Endodermal cell (in vitro differentiated cells): Measurements from ENCODE around the gene ADGRB2. TPM values are rescaled to one million over a fixed set of nuclear protein-coding genes. Genes with fewer than 3 reads are reported as not detected.

ENCODE experiments used
- DNase-seq: peaks from one replicate; pipeline ENCODE4 v3.0.0-alpha.2; 2017
- H3K27ac ChIP-seq: 2 replicates; pipeline ENCODE4 v1.5.1; 2013; ENCODE audit warnings: mild to moderate bottlenecking, low read depth, low read length, moderate library complexity
- H3K27me3 ChIP-seq: 2 replicates; pipeline ENCODE4 v1.6.1; 2013; ENCODE audit warnings: mild to moderate bottlenecking, low read length, moderate library complexity; ENCODE audit not compliant: insufficient read depth, control insufficient read depth, poor library complexity, severe bottlenecking
- H3K36me3 ChIP-seq: 2 replicates; pipeline ENCODE4 v1.7.0; 2013; ENCODE audit warnings: mild to moderate bottlenecking, low read length, moderate library complexity; ENCODE audit not compliant: control insufficient read depth, insufficient read depth
- H3K4me1 ChIP-seq: one replicate; pipeline ENCODE4 v1.7.0; 2013; ENCODE audit warnings: low read length; ENCODE audit not compliant: control insufficient read depth, insufficient read depth
- H3K4me3 ChIP-seq: 2 replicates; pipeline ENCODE4 v1.5.1; 2013; ENCODE audit warnings: mild to moderate bottlenecking, low read length, moderate library complexity
- H3K9ac ChIP-seq: 2 replicates; pipeline ENCODE4 v1.6.1; 2013; ENCODE audit warnings: mild to moderate bottlenecking, low read length, moderate library complexity; ENCODE audit not compliant: poor library complexity, severe bottlenecking; ENCODE audit errors: extremely low read depth
- H3K9me3 ChIP-seq: 2 replicates; pipeline ENCODE4 v1.6.1; 2013; ENCODE audit warnings: mild to moderate bottlenecking, low read length, moderate library complexity; ENCODE audit not compliant: control insufficient read depth
- H3K27ac Mint-ChIP-seq: 2 replicates; pipeline ENCODE4 v1.8.0; 2020; ENCODE audit warnings: mixed read lengths
- H3K27me3 Mint-ChIP-seq: 2 replicates; pipeline ENCODE4 v1.8.0; 2021; ENCODE audit warnings: mild to moderate bottlenecking, mixed read lengths; ENCODE audit not compliant: insufficient read depth
- H3K36me3 Mint-ChIP-seq: 2 replicates; pipeline ENCODE4 v1.8.0; 2020; ENCODE audit warnings: low read depth, mixed read lengths
- H3K4me1 Mint-ChIP-seq: 2 replicates; pipeline ENCODE4 v1.8.0; 2020; ENCODE audit warnings: mixed read lengths
- H3K4me3 Mint-ChIP-seq: 2 replicates; pipeline ENCODE4 v1.8.0; 2020; ENCODE audit warnings: mild to moderate bottlenecking, moderate library complexity, mixed read lengths
- H3K9me3 Mint-ChIP-seq: 2 replicates; pipeline ENCODE4 v1.8.0; 2020; ENCODE audit warnings: mild to moderate bottlenecking, mixed read lengths
- WGBS, 2 experiments: methylation state at CpG; one replicate each; pipeline versions ENCODE4 v1.1.5 to v1.1.7; 2013; ENCODE audit warnings: missing lambda C conversion rate in 2 of 2, mixed read lengths in 1 of 2; ENCODE audit not compliant: insufficient coverage in 1 of 2, insufficient read length in 1 of 2; 5-methylcytosine and 5-hydroxymethylcytosine counted together
- total RNA-seq, 2 donors: library from RNA; stranded (reverse); fragmentation: NEBNext Ultra II Directional in 1 of 2; extraction: Animal tissue kit (Norgen Biotek cat#: 25700) in 1 of 2; gene quantifications; 2 replicates in 1 of 2; 3 replicates in 1 of 2; pipeline ENCODE4 v1.2.1, GENCODE V29; 2021
- TF ChIP-seq, protein P1 (sequence below): fragments of 200-600 bp; sonication (generic); conservative IDR thresholded peaks from 2 replicates; pipeline ENCODE4 v1.5.0; 2021; ENCODE audit warnings: antibody characterized with exemption, mild to moderate bottlenecking

ADGRB2 gene
- total RNA-seq, 2 donors from 2014 or later: 13.1 to 22.7 TPM

DNA sequence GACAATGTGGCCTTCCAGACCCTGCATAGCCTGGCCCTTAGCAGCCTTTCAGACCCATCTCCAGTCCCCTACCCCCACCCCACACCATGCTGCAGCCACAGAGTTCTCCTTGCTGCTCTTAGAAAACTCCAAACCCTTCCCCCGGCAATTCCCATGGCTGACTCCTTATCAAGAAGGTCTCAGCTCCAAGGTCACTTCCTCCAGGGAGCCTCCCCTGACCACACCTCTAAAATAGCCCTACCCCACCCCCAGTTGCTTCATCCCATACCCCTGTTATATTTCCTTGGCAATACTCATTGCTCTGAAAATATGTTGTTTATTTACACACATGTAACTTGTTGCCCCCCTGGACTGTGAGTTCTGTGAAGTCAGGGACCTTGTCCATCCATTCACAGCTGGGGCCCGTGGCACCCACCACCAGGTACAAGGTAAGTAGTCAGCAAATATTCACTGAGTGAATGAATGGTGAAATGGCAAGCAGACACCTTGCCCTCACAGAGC lies 4.3 kb upstream of the ADGRB2 start:
- Mint-ChIP-seq H3K4me3 (no peak overlapping the region), H3K4me1 (peaks cover 64% of the 10 kb centered on the region), H3K9me3 (no peaks in the 10 kb centered on the region), H3K36me3 (no peaks in the 10 kb centered on the region), H3K27ac (no peak overlapping the region), H3K27me3 (peaks cover 42% of the 10 kb centered on the region)
- Histone ChIP-seq H3K36me3 (no peaks in the 10 kb centered on the region), H3K27me3 (peaks cover 22% of the 10 kb centered on the region), H3K4me3 (no peak overlapping the region), H3K9ac (no peak overlapping the region), H3K27ac (no peak overlapping the region), H3K4me1 (peaks cover 37% of the 10 kb centered on the region), H3K9me3 (no peaks in the 10 kb centered on the region)
- WGBS, 2 experiments: 76 to 86% methylated on average over 2 of the region's 2 CpGs
- DNase-seq: no peak
- TF ChIP-seq, protein P1, sequence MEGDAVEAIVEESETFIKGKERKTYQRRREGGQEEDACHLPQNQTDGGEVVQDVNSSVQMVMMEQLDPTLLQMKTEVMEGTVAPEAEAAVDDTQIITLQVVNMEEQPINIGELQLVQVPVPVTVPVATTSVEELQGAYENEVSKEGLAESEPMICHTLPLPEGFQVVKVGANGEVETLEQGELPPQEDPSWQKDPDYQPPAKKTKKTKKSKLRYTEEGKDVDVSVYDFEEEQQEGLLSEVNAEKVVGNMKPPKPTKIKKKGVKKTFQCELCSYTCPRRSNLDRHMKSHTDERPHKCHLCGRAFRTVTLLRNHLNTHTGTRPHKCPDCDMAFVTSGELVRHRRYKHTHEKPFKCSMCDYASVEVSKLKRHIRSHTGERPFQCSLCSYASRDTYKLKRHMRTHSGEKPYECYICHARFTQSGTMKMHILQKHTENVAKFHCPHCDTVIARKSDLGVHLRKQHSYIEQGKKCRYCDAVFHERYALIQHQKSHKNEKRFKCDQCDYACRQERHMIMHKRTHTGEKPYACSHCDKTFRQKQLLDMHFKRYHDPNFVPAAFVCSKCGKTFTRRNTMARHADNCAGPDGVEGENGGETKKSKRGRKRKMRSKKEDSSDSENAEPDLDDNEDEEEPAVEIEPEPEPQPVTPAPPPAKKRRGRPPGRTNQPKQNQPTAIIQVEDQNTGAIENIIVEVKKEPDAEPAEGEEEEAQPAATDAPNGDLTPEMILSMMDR: no peak

GRCh38 chr1:31767225-31767624 lies 3.1 kb upstream of the ADGRB2 start:
- H3K9me3 Mint-ChIP-seq: no peaks in the 10 kb centered on the region
- H3K4me1 Mint-ChIP-seq: peaks cover 58% of the 10 kb centered on the region
- Histone ChIP-seq H3K4me3 (no peak overlapping the region), H3K27me3 (peaks cover 18% of the 10 kb centered on the region), H3K9me3 (no peaks in the 10 kb centered on the region), H3K27ac (no peak overlapping the region), H3K4me1 (peaks cover 29% of the 10 kb centered on the region), H3K36me3 (no peaks in the 10 kb centered on the region), H3K9ac (no peak overlapping the region)
- no peak overlapping the region for H3K4me3 Mint-ChIP-seq
- H3K27me3 Mint-ChIP-seq: peaks cover 41% of the 10 kb centered on the region
- H3K36me3 Mint-ChIP-seq: no peaks in the 10 kb centered on the region
- WGBS, 2 experiments: 87 to 100% methylated on average over 2 to 7 of the region's 7 CpGs
- no peak for DNase-seq
- TF ChIP-seq, protein P1: no peak
- H3K27ac Mint-ChIP-seq: no peak overlapping the region

- H3K9ac ChIP-seq: no peak overlapping the region
- 72 to 87% methylated on average over 4 to 5 of the region's 6 CpGs for WGBS, 2 experiments
These were observed 1.4 kb upstream of the ADGRB2 start for GRCh38 chr1:31765516-31765915.

More at GRCh38 chr1:31765516-31765915, 1.4 kb upstream of the ADGRB2 start:
- peaks cover 14% of the 10 kb centered on the region for H3K27me3 ChIP-seq
- H3K36me3 Mint-ChIP-seq: no peaks in the 10 kb centered on the region
- no peaks in the 10 kb centered on the region for H3K36me3 ChIP-seq
- no peak overlapping the region for H3K27ac Mint-ChIP-seq
- H3K27me3 Mint-ChIP-seq: peaks cover 36% of the 10 kb centered on the region
- no peak overlapping the region for H3K4me3 Mint-ChIP-seq
- TF ChIP-seq, protein P1: no peak
- H3K9me3 Mint-ChIP-seq: no peaks in the 10 kb centered on the region
- no peak overlapping the region for H3K4me3 ChIP-seq
- H3K4me1 ChIP-seq: peaks cover 25% of the 10 kb centered on the region
- no peak overlapping the region for H3K27ac ChIP-seq
- H3K9me3 ChIP-seq: no peaks in the 10 kb centered on the region
- H3K4me1 Mint-ChIP-seq: peaks cover 44% of the 10 kb centered on the region
- DNase-seq: no peak
